ENCODE measurements around the gene SNX32. TPM values are rescaled to one million over a fixed set of nuclear protein-coding genes. Genes with fewer than 3 reads are reported as not detected.
"Not testable (repeated sequence)": the region's sequence is repeated elsewhere in the genome, so short reads cannot be mapped to it uniquely, and the experiment has no call there.

SNX32 gene
- total RNA-seq, 1 experiment from 2014 or later = not detected

DNA sequence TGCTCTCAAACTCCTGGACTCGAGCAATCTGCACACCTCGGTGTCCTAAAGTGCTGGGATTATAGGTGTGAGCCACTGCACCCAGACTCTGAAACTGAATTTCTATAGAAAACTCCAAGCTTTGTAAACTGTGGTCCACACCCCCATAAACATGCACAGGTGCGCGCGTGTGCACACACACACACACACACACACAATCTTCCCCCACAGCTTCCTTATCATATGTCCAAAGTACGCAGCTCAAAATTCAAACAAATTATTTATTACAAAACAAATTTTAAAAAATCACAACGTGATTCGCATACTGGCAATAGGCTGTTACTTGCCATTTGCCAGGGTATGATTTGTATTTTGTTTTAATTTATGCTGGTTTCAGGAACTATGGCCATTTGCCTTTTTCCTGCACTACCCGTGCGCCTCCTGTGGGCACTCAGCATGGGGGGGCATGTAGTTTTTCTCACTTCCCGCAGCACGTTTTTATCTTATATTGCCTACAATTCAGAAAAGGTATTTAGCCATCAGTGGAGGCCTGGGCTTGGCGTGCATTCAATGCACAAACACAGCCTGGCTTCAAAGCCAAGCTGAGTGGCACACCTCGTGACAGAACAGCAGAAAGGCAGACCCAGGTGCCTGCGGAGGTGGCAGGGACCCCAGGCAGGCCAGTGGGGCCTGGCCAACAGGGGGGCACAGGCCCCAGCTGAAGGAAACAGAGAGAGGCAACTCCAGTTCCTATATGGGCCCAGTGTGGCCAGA is 10.8 kb upstream of the SNX32 start:
- DNase-seq (ENCODE audit: low read depth) = no peak

DNA sequence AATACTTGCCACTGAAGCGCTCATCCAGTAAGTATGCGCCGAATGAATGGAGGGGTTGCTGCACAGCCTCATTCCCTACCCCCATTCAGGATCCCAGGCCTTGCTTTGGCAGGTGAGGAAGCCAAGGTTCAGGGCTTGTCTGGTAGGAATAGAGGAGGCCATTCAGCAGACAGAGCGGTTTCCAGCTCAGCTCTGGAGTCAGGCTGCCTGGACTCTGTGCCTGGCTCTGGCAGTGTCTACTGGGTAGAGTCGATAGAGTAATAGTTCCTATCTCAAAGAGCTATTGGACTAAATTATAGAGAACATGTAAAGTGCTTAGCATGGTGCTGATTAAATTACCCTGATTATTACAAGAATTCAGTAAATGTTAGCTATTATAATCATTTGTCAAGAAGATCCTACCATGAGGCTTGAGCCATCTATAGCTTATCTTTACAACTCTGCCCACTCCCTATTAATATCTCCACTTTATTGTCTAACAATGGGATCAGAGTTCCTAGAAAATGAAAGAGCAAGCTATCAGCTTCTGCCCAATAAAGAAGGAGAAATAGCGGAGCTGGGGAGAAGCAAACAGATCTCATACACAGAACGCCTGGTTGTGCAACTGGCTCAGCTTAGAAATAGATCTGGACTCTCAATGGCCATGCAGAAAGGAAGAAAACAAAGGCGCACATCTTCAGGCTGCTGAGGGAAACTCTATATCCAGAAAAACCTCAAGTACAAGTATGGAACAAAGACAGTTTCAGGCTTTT is 6.6 kb upstream of the SNX32 start:
- no peak for DNase-seq (ENCODE audit: low read depth)

DNA sequence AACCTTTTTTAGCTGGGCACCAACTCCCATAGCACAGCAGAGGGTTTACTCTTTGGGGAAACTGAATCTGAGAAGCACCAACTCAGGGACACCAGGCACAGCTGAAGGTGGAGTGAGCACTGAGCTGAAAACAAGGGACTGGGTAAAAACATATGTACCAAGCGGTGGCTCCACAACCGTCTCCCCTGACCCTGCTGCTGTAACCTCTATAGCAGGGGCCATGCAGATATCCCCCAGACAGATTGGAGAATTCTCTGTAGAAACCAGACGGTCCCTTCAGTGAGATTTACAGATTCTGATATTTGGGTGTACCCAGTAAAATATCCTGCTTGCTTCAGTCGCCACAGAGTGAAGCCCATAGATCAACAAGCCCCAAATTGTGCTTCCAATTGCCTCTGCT is 4.3 kb upstream of the SNX32 start:
- no peak for DNase-seq (ENCODE audit: low read depth)

DNA sequence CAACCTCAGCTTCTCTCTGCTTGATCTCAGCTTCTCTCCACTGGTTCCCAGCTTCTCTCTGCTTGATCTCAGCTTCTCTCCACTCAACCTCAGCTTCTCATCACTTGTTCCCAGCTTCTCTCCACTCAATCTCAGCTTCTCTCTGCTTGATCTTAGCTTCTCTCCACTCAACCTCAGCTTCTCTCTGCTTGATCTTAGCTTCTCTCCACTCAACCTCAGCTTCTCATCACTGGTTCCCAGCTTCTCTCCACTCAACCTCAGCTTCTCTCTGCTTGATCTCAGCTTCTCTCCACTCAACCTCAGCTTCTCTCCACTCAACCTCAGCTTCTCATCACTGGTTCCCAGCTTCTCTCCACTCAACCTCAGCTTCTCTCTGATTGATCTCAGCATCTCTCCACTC is 1.5 kb upstream of the SNX32 start:
- not testable (repeated sequence) for DNase-seq (ENCODE audit: low read depth)

DNA sequence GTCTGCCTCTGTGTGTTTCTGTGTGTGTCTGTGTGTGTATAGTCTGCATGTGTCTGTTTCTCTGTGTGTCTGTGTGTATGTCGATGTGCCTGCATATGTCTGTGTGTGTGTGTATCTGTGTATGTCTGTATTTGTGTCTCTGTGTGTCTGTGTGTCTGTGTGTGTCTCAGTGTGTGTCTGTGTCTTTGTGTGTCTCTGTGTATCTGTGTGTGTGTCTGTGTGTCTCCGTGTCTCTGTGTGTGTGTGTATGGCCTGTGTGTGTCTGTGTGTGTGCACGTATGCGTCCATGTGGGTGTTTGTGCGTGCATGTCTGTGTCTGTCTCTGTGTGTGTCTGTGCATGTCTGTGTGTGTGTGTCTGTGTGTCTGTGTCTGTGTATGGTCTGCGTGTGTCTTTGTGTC is 439 bp downstream of the SNX32 start:
- DNase-seq (ENCODE audit: low read depth) = no peak

DNA sequence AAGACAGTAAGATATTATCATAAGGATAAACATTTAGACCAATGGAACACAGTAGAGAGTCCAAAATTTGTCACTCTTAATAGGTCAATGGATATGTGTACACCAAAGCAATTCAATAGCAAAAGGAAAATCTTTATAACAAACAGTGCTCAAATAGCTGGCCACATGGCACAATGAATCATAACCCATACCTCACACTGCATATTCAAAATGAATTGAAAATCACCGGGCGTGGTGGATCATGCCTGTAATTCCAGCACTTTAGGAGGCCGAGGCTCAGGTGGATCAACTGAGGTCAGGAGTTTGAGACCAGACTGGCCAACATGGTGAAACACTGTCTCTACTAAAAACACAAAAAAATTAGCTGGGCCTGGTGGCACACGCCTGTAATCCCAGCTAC is 8.4 kb downstream of the SNX32 start:
- DNase-seq (ENCODE audit: low read depth) = no peak

DNA sequence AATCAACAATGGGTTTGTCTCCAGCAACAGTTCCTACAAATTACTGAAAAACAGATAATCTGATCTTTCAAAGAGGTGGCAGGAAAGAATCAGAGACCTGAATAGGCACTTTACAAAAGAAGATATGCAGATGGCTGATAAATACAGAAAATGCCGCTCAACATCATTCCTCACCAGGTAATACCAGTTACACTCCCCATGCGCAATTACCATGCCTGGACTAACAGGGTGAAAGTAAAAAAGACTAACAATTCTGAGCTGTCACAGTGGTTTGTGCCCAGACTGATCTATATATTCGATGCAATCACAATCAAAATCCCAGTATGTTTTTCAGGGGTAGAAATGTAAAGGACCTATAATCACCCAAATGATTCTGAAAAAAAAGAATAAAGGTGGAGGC is 10.0 kb downstream of the SNX32 start:
- DNase-seq (ENCODE audit: low read depth) = no peak

DNA sequence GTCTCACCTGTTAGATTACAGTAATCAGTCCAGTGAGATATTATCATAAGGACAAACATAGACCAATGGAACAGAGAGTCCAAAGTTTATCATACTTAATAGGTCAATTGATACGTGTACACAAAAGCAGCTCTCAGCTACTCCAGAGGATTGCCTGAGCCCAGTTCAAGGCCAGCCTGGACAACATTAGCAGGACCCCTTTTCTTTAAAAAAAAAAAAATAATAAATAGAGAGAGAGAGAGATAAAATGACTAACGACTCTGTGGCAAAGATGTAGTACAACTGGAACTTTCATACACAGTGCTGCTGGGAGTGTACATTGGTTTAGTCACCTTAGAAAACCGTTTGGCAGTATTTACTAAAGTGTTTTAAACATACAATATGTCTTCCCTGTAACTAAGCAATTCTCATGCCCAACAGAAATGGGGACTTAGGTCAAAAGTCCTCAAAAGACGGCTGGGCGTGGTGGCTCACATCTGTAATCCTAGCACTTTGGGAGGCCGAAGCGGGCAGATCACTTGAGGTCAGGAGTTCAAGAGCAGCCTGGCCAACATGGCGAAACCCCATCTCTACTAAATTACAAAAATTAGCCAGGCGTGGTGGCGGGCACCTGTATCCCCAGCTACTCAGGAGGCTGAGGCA is 10.6 kb downstream of the SNX32 start:
- no peak for DNase-seq (ENCODE audit: low read depth)

DNA sequence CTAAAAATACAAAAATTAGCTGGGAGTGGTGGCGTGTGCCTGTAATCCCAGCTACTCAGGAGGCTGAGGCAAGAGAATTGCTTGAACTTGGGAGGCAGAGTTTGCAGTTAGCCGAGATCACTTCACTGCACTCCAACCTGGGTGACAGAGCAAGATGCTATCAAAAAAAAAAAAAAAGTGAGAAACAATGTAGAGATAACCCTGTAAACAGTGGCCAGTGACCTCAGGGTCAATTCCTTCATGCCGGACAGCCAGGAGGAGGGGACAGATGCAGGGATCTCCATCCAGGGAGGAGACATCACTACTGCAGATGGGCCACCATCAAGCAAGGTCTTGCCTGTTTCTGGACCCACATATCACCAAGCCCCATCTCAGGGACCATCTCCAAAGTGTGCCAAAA is 14.0 kb downstream of the SNX32 start:
- no peak for DNase-seq (ENCODE audit: low read depth)

DNA sequence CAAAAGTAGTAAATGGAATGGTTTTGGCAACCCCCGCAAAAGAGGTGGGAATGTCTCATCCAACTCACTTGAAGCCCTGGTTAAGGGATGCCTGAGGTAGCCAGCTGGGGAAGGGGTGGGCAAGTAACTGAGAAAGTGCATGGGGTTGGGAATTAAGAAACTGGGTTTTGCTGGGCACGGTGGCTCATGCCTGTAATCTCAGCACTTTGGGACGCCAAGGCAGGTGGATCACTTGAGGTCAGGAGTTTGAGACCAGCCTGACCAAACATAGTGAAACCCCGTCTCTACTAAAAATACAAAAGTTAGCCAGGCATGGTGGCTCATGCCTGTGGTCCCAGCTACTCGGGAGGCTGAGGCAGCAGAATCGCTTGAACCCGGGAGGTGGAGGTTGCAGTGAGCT is 14.9 kb downstream of the SNX32 start:
- not testable (repeated sequence) for DNase-seq (ENCODE audit: low read depth)

DNA sequence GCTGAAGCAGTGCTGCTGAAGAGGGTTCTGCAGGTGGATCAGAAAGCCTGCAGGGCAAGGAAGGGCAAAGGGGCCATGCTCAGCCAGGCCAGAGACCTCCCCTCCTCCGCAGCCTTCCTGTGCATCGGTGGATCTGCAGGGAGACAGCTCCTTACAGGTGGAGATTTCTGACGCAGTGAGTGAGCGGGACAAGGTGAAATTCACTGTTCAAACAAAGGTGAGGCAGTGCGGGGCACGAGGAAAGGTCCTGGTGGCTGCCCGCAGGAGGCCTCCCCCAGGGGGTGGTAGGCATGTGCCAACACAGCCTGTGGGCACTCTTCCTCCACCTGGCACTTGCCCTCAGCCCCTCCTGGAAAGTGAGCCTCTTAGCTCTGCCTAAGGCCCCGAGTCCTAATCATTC is 15.6 kb downstream of the SNX32 start:
- DNase-seq (ENCODE audit: low read depth) = no peak

DNA sequence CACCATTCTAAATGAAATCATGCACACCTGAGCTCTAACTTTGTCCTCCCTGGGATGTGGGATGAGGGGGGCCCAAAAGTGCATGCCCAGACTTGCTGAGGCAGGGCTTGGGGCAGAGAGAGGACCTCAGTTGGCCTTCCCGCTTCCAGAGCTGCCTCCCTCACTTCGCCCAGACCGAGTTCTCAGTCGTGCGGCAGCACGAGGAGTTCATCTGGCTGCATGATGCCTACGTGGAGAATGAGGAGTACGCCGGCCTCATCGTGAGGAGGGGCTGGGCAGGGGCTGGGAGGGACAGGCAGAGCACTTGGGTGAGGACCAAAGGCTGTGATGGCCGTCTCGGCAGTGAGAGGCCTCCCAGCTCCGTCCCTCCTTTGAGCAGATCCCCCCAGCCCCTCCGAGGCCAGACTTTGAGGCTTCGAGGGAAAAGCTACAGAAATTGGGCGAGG is 16.0 kb downstream of the SNX32 start:
- no peak for DNase-seq (ENCODE audit: low read depth)

DNA sequence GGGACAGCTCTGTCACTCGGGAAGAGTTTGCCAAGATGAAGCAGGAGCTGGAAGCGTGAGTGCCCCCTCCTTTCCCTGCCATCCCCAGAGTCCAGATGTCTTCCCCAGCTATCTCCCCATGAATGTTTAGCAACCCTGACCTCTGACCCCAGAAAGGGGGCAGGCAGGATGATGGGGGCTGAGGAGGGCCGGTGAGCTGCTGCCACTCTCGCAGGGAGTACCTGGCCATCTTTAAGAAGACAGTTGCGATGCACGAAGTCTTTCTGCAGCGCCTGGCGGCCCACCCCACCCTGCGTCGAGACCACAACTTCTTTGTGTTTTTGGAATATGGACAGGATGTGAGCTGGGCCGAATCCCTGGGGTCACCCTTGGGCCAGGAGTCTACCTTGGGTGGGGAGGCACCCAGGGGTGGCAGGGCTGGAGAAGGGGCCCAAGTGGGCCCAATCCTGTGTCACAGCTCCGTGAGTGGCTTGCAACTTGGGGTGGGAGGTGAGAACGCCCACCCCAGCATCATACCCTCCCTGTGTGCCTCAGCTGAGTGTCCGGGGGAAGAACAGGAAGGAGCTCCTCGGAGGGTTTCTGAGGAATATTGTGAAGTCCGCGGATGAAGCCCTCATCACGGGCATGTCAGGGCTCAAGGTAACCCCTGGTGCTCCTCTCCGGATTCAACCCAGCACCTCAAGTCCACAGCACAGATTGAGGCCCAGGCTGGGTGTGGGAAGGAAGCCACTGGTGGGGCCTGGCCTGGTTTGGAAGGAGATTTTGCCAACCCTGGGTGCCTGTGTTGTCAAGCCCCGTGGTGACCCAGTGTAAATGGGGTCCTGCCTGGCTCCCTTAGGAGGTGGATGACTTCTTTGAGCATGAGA is 16.7 kb downstream of the SNX32 start:
- DNase-seq (ENCODE audit: low read depth) = peak; percentile 39

DNA sequence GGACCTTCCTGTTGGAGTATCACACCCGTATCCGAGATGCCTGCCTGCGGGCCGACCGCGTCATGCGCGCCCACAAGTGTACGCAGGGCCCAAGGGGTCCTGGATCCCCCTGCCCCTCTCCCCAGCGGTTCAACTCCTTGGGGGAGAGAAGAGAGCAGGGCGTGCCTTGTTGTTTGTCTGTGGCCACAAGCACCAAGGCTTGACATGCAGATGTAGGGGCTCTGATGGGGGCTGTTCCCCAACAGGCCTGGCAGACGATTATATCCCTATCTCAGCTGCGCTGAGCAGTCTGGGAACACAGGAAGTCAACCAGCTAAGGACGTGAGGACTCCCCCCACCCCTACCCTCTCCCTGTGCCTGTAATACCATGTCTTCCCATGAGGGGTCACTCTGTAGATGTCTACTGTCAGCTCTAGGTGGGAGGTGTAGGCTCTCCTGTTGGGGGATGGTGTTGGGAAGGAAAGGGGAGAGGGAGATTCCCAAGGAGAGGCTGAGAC is 17.4 kb downstream of the SNX32 start:
- DNase-seq (ENCODE audit: low read depth) = peak; percentile 52

DNA sequence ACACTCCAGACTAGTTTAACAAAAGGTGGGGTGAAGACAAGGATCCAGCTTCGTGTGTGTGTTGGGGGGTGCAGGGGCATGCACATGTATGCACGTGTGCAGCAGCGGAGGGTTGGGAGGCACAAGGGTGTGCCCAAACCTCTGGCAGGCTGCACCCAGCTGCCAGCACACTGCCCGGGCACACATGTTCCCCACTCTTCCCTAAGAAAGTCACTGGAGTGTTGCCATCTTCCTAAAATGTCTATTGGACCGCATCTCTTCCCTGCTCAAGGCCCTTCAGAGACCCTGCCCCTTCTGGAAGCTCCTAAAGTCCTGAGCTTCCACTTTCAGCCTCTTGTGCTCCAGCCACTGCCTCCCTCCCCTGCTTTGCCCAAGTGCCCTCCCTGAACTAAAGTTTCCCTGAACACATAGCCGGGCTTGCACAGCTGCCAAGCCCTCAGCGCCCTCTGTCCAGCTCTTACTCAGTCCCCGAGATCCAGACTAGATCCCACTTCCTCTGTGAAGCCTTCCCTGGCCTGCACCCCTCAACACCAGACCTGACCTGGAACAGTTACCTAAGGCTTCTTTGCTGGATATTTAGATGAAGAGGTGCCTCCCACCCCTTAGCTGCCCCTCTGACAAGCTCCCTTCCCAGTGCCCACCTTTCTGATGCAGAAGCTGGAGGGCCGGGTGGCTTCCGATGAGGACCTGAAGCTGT is 18.2 kb downstream of the SNX32 start:
- peak; percentile 31 for DNase-seq (ENCODE audit: low read depth)

DNA sequence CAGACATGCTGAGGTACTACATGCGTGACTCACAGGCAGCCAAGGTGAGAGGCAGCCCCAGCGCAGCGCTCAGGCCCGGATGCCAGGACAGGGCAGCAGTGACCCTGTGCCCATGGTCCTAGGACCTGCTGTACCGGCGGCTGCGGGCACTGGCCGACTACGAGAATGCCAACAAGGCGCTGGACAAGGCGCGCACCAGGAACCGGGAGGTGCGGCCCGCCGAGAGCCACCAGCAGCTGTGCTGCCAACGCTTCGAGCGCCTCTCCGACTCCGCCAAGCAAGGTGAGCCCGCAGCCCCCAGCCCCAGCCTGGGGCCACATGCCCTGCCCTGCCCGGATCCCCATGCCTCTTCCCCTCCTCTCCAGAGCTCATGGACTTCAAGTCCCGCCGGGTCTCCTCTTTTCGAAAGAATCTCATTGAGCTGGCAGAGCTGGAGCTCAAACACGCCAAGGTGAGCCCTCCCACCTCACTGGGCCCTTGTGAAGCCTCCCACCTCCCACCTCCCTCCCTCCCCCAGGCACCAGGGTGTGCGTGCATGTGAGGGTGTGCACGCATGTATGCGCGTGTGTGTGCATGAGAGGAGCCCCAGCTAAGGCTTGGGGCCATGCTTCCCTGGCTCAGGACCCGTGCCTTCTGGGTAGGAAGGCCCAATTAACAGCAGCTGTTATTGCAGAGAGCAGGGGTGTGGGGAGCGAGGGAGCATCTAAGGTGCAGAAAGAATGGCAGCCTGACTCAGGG is 18.9 kb downstream of the SNX32 start:
- no peak for DNase-seq (ENCODE audit: low read depth)

DNA sequence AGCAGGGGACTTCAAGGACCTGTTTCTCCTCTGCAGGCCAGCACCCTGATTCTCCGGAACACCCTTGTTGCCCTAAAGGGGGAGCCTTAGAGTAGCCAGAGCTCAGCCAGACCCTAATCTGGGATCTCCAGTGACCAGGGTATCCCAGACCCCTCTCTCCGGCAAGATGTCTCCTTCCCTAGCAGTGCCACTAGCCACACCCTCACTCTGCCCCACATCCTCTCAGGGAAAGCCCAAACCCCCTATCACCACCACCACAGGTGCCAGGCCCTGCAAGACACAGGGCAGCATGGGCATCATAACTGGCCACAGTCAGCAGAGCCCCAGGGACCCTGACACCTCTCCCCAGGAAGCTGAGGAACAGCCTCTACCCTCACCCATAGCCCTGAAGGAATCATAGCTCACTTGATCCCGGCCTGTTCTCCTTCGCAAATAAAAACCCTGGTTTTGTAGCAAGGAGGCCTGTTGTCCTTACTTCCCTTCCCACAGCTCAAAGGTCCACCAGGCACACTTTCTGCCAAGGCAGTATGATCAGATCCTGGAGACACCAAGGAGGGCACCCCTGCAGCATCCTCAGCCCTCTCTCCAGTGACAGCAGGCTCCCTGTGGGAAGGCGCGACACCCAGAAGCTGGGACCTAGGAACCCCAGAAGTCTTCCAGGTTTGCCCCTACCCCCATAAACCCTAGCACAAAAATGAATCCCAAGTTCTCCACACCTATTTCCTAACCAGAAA is 19.6 kb downstream of the SNX32 start:
- no peak for DNase-seq (ENCODE audit: low read depth)

DNA sequence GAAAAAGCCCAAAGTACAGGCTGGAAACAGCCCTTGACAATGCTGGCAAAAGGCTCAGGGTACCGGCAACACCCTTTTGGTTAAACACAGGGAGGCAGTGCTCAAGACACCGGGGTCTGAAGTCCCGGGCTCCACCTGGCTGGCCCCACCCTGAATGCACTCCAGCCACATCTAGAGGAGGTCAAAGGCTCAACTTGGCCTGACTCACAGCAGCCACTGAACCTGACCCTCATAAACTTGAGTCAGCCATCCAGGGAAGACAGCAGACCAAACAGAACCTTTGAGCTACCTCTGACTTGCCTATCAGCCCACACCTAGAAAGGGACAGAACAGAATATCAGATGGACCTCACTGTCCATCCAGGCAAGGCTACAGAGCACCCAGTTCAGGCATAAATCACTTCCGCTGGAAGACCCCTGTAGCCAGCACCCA is 20.4 kb downstream of the SNX32 start:
- DNase-seq (ENCODE audit: low read depth) = no peak
